H1 (cell line): ENCODE results near the gene MCOLN3. TPM values are rescaled to one million over a fixed set of nuclear protein-coding genes. Genes with fewer than 3 reads are reported as not detected.

Source experiments
- CTCF ChIA-PET: fragments of 300-600 bp; sonication (Branson Sonifier 250); formaldehyde crosslinking; loops from one replicate; lab custom pipeline; 2021; ENCODE audit not compliant: partially characterized antibody; lab: Charles Lee
- POLR2A ChIA-PET: fragments of 300-600 bp; sonication (Branson Sonifier 250); formaldehyde crosslinking; loops from one replicate; lab custom pipeline; 2021; ENCODE audit warnings: inconsistent platforms; ENCODE audit not compliant: partially characterized antibody; lab: Charles Lee
- DNase-seq, 2 experiments: peaks; one replicate each; pipeline versions ENCODE4 v3.0.0 to v3.0.0-alpha.2; 2010 to 2022; ENCODE audit warnings: low spot score in 2 of 2, low read depth in 1 of 2, mixed read lengths in 1 of 2
- FAIRE-seq: peaks from 2 replicates; lab custom pipeline; 2011; peaks lifted over from hg19 to GRCh38; lab: Jason Lieb, UNC
- H2AFZ ChIP-seq: 2 replicates; pipeline ENCODE4 v1.8.1; 2012; ENCODE audit warnings: low read length, inconsistent platforms
- H2AK5ac ChIP-seq: 2 replicates; pipeline ENCODE4 v1.6.1; 2013; ENCODE audit warnings: low read depth, low read length
- H2BK120ac ChIP-seq: replicated peaks from 2 replicates; pipeline ENCODE3; 2013; ENCODE audit warnings: low read depth, low read length, inconsistent platforms
- H2BK12ac ChIP-seq: 2 replicates; pipeline ENCODE4 v1.6.1; 2013; ENCODE audit warnings: low read depth, low read length
- H2BK15ac ChIP-seq: 2 replicates; pipeline ENCODE4 v1.6.1; 2013; ENCODE audit warnings: low read length
- H2BK20ac ChIP-seq: 2 replicates; pipeline ENCODE4 v1.6.1; 2013; ENCODE audit warnings: low read length
- H2BK5ac ChIP-seq: 2 replicates; pipeline ENCODE4 v1.6.1; 2013; ENCODE audit warnings: low read depth, low read length
- H3K14ac ChIP-seq: 2 replicates; pipeline ENCODE4 v1.6.1; 2013; ENCODE audit warnings: inconsistent platforms; ENCODE audit not compliant: insufficient read length
- H3K18ac ChIP-seq: 2 replicates; pipeline ENCODE4 v1.6.1; 2013; ENCODE audit warnings: low read length; ENCODE audit errors: extremely low read depth
- H3K23ac ChIP-seq: 2 replicates; pipeline ENCODE4 v1.6.1; 2013; ENCODE audit warnings: inconsistent platforms; ENCODE audit not compliant: insufficient read length
- H3K23me2 ChIP-seq: 2 replicates; pipeline ENCODE4 v1.6.1; 2013; ENCODE audit warnings: low read depth, low read length
- H3K27ac ChIP-seq: 2 replicates; pipeline ENCODE4 v1.6.1; 2011; ENCODE audit warnings: low read depth, low read length, inconsistent platforms
- H3K27me3 ChIP-seq, 4 experiments: replicated peaks in 1 of 4; 1 replicate in 1 of 4; 2 replicates in 3 of 4; pipeline versions ENCODE4 v1.6.1 to v1.8.1; 2011 to 2013; ENCODE audit warnings: low read length in 3 of 4, mild to moderate bottlenecking in 3 of 4, inconsistent platforms in 2 of 4, mixed read lengths in 2 of 4, moderate library complexity in 1 of 4; ENCODE audit not compliant: control insufficient read depth in 3 of 4, insufficient read depth in 3 of 4; ENCODE audit errors: extremely low read depth in 1 of 4
- H3K36me3 ChIP-seq, 4 experiments: 2 replicates each; pipeline versions ENCODE4 v1.6.1 to v1.8.1; 2011 to 2013; ENCODE audit warnings: mild to moderate bottlenecking in 4 of 4, low read length in 3 of 4, moderate library complexity in 2 of 4, control low read depth in 1 of 4, inconsistent platforms in 1 of 4; ENCODE audit not compliant: insufficient read depth in 4 of 4, control insufficient read depth in 2 of 4
- H3K4ac ChIP-seq: replicated peaks from 2 replicates; pipeline ENCODE3; 2013; ENCODE audit warnings: low read length, low read depth, mixed read lengths, inconsistent platforms; ENCODE audit not compliant: insufficient read length
- H3K4me1 ChIP-seq, 4 experiments: replicated peaks in 1 of 4; 1 replicate in 1 of 4; 2 replicates in 3 of 4; pipeline versions ENCODE4 v1.6.1 to v1.8.1; 2011 to 2013; ENCODE audit warnings: low read length in 3 of 4, inconsistent platforms in 2 of 4, mixed read lengths in 1 of 4; ENCODE audit not compliant: insufficient read depth in 4 of 4, control insufficient read depth in 3 of 4
- H3K4me2 ChIP-seq, 2 experiments: 2 replicates each; pipeline versions ENCODE4 v1.6.1 to v1.8.1; 2011 to 2013; ENCODE audit warnings: low read depth in 2 of 2, low read length in 2 of 2, control low read depth in 1 of 2, inconsistent platforms in 1 of 2, mild to moderate bottlenecking in 1 of 2; ENCODE audit not compliant: insufficient read depth in 1 of 2
- H3K4me3 ChIP-seq, 4 experiments: fragments of 200-600, 300-600 bp in 1 of 4; sonication (generic), shearing (Covaris generic), sonication (Bioruptor Twin) in 1 of 4; 2 replicates each; pipeline versions ENCODE4 v1.5.1 to v1.8.1; 2011 to 2016; ENCODE audit warnings: low read length in 4 of 4, low read depth in 3 of 4, control low read depth in 2 of 4, inconsistent platforms in 2 of 4, mild to moderate bottlenecking in 2 of 4, mixed read lengths in 1 of 4, moderate library complexity in 1 of 4; ENCODE audit not compliant: insufficient read depth in 2 of 4; ENCODE audit errors: extremely low read depth in 1 of 4
- H3K56ac ChIP-seq: replicated peaks from 2 replicates; pipeline ENCODE3; 2013; ENCODE audit warnings: low read depth, mild to moderate bottlenecking, mixed read lengths, low read length, inconsistent platforms; ENCODE audit not compliant: insufficient read length
- H3K79me1 ChIP-seq: 2 replicates; pipeline ENCODE4 v1.6.1; 2013; ENCODE audit warnings: low read depth, low read length, control low read depth
- H3K79me2 ChIP-seq, 2 experiments: 2 replicates each; pipeline versions ENCODE4 v1.6.1 to v1.8.1; 2012 to 2013; ENCODE audit warnings: low read length in 2 of 2, mild to moderate bottlenecking in 2 of 2, inconsistent platforms in 1 of 2; ENCODE audit not compliant: insufficient read depth in 2 of 2, control insufficient read depth in 1 of 2
- H3K9ac ChIP-seq, 4 experiments: replicated peaks in 1 of 4; 1 replicate in 1 of 4; 2 replicates in 3 of 4; pipeline versions ENCODE4 v1.6.1 to v1.8.1; 2011 to 2013; ENCODE audit warnings: low read depth in 3 of 4, low read length in 3 of 4, control low read depth in 2 of 4, mild to moderate bottlenecking in 2 of 4, moderate library complexity in 2 of 4, inconsistent platforms in 1 of 4; ENCODE audit errors: extremely low read depth in 1 of 4
- H3K9me3 ChIP-seq, 2 experiments: 2 replicates each; pipeline versions ENCODE4 v1.6.1 to v1.8.1; 2012 to 2013; ENCODE audit warnings: mild to moderate bottlenecking in 2 of 2, moderate library complexity in 2 of 2, control low read depth in 1 of 2, inconsistent platforms in 1 of 2, low read depth in 1 of 2, low read length in 1 of 2, mixed read lengths in 1 of 2; ENCODE audit not compliant: insufficient read depth in 2 of 2
- H4K20me1 ChIP-seq, 2 experiments: replicated peaks in 1 of 2; 2 replicates each; pipeline versions ENCODE3 to v1.8.1; 2011 to 2013; ENCODE audit warnings: inconsistent platforms in 2 of 2, low read length in 2 of 2, mild to moderate bottlenecking in 1 of 2; ENCODE audit not compliant: insufficient read depth in 2 of 2, control insufficient read depth in 1 of 2
- H4K5ac ChIP-seq: 2 replicates; pipeline ENCODE4 v1.6.1; 2013; ENCODE audit warnings: low read length, low read depth, mixed read lengths, inconsistent platforms; ENCODE audit not compliant: insufficient read length
- H4K8ac ChIP-seq: 2 replicates; pipeline ENCODE4 v1.8.0; 2013; ENCODE audit warnings: mild to moderate bottlenecking, moderate library complexity, low read length, inconsistent platforms; ENCODE audit not compliant: insufficient read depth; ENCODE audit errors: extremely low read depth
- H4K91ac ChIP-seq: replicated peaks from 2 replicates; pipeline ENCODE3; 2013; ENCODE audit warnings: low read length, mixed read lengths, inconsistent platforms; ENCODE audit not compliant: insufficient read length
- FOSL1 ChIP-seq: IDR thresholded peaks from 2 replicates; pipeline ENCODE4 v1.6.1; 2011; ENCODE audit warnings: mild to moderate bottlenecking, low read depth, low read length, moderate library complexity; ENCODE audit not compliant: insufficient read depth
- GTF2F1 ChIP-seq: IDR thresholded peaks from 2 replicates; pipeline ENCODE4 v1.6.1; 2012; ENCODE audit warnings: low read depth, low read length, improper control_type of control experiment, borderline replicate concordance
- MAFK ChIP-seq: IDR thresholded peaks from 2 replicates; pipeline ENCODE4 v1.6.1; 2012; ENCODE audit warnings: low read depth, mild to moderate bottlenecking, improper control_type of control experiment, low read length
- PHF8 ChIP-seq: fragments of 200-600 bp; sonication (generic); conservative IDR thresholded peaks from 2 replicates; pipeline ENCODE4 v1.7.1; 2012; ENCODE audit warnings: low read depth, mild to moderate bottlenecking, inconsistent platforms, low read length, moderate library complexity
- RNF2 ChIP-seq: fragments of 200-900, 300-1000 bp; sonication (generic); IDR thresholded peaks from 2 replicates; pipeline ENCODE4 v1.7.1; 2016; ENCODE audit warnings: borderline replicate concordance, low read depth, mild to moderate bottlenecking, antibody characterized with exemption, low read length; ENCODE audit not compliant: poor library complexity, severe bottlenecking; ENCODE audit errors: missing control alignments
- SP2 ChIP-seq: IDR thresholded peaks from 2 replicates; pipeline ENCODE4 v1.6.1; 2012; ENCODE audit warnings: mild to moderate bottlenecking, low read length, inconsistent platforms
- SP4 ChIP-seq: IDR thresholded peaks from 2 replicates; pipeline ENCODE4 v1.6.1; 2012; ENCODE audit warnings: low read length, inconsistent platforms
- WGBS, 2 experiments: shearing (Covaris generic) in 1 of 2; methylation state at CpG; one replicate each; pipeline versions ENCODE4 v1.1.6 to v1.1.7; 2013 to 2015; ENCODE audit warnings: low lambda C conversion rate in 2 of 2, mixed read lengths in 2 of 2, inconsistent platforms in 1 of 2, low coverage in 1 of 2, missing lambda C conversion rate in 1 of 2; ENCODE audit not compliant: insufficient replicate concordance in 2 of 2, insufficient coverage in 1 of 2, insufficient read length in 1 of 2; ENCODE audit errors: extremely low coverage in 1 of 2, missing lambda C conversion rate in 1 of 2; 5-methylcytosine and 5-hydroxymethylcytosine counted together
- polyA plus RNA-seq, 7 experiments: library from polyadenylated mRNA; depleted of rRNA in 3 of 7; stranded (reverse) in 5 of 7; unstranded in 2 of 7; fragments of >200 nt in 5 of 7; fragments of 200-250 nt in 2 of 7; gene quantifications; 1 replicate in 5 of 7; 2 replicates in 1 of 7; 4 replicates in 1 of 7; pipeline versions ENCODE4 v1.2.1 to v1.2.3, GENCODE V29; 2011 to 2013; ENCODE audit warnings: missing spikeins in 2 of 7, mixed read lengths in 2 of 7
- total RNA-seq: library from RNA; stranded (reverse); fragmentation: NEBNext Ultra II Directional; extraction: Animal tissue kit (Norgen Biotek cat#: 25700); gene quantifications from 2 replicates; pipeline ENCODE4 v1.2.1, GENCODE V29; 2021

MCOLN3 gene
- total and polyA plus RNA-seq, 2 of the 8 experiments (the other 6 are each of a cell fraction or from before 2014, with no cell fraction given): 3.8 to 4.9 TPM

DNA sequence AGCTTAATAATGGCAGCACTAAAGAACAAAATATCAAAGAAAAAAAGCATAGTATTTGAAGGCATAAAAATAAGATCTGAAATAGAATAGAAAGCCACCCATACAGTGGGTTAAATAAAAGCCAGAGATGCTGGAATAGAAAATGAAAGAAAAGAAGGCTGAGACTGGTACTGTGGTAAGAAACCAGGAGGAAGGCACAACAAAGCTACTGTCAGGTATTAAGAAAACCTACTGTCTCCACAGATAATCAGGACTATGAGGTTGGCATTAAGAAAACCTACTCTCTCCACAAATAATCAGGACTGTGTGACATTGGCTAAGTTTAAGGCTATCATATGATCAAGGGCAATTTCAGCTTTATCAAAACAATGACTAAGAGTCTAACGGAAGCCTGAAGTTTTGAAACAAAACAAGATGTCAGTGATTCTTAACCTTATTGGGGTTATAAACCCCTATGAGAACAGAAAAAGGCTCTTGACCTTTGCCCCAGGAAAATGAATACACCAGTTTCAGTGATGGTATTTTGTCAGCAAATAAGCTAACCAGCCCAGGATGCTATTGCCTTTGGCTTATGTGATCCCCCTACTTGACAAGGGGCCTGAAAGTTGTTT, 75.8 kb downstream of the MCOLN3 start:
- no peak overlapping the region for H3K9ac ChIP-seq
- H4K91ac ChIP-seq: no peak overlapping the region
- no peak overlapping the region for H2BK12ac ChIP-seq
- H3K27ac ChIP-seq: no peak overlapping the region
- POLR2A ChIA-PET: no interaction called here
- CTCF ChIA-PET: interaction anchor here (0.6 to 1.7 kb wide), 7 partner anchors 9 to 258 kb away, joined by 3 to 7 read pairs (median 3); no protein-coding TSS in a partner anchor
- H2BK15ac ChIP-seq: no peak overlapping the region
- H3K4me1 ChIP-seq: peaks cover 0 to 5% (median 0%) of the 10 kb centered on the region in 4 experiments; a peak in 3 of 7 replicates
- H3K18ac ChIP-seq: no peak overlapping the region
- WGBS, 2 experiments: 100% methylated on average over 1 of the region's 1 CpG; no CpG with 5 or more reads in 1 of the 2 experiments
- no peak overlapping the region for H3K4me2 ChIP-seq
- no peak overlapping the region for H2BK5ac ChIP-seq
- H3K23me2 ChIP-seq: no peaks in the 10 kb centered on the region
- no peak overlapping the region for H2BK20ac ChIP-seq
- no peak overlapping the region for H3K14ac ChIP-seq
- no peak for TF ChIP-seq GTF2F1
- TF ChIP-seq RNF2: no peak
- no peak for TF ChIP-seq FOSL1
- no peak for TF ChIP-seq SP2
- no peak for TF ChIP-seq SP4
- no peak for TF ChIP-seq PHF8
- no peak for TF ChIP-seq MAFK
- no peak overlapping the region for H4K8ac ChIP-seq
- H2AK5ac ChIP-seq: no peak overlapping the region
- H2BK120ac ChIP-seq: no peak overlapping the region
- no peaks in the 10 kb centered on the region for H3K9me3 ChIP-seq
- H3K36me3 ChIP-seq: no peaks in the 10 kb centered on the region
- no peak overlapping the region for H3K4ac ChIP-seq
- no peak for FAIRE-seq
- H3K79me1 ChIP-seq: no peaks in the 10 kb centered on the region
- no peak overlapping the region for H4K5ac ChIP-seq
- H3K23ac ChIP-seq: no peak overlapping the region
- no peaks in the 10 kb centered on the region for H3K27me3 ChIP-seq
- H3K56ac ChIP-seq: no peak overlapping the region
- no peaks in the 10 kb centered on the region for H3K79me2 ChIP-seq
- no peak overlapping the region for H2AFZ ChIP-seq
- DNase-seq: no peak
- H4K20me1 ChIP-seq: no peaks in the 10 kb centered on the region
- H3K4me3 ChIP-seq: no peak overlapping the region
